ENCODE measurements around the gene SLC9C2. TPM values are rescaled to one million over a fixed set of nuclear protein-coding genes. Genes with fewer than 3 reads are reported as not detected.
A peak's percentile ranks its signal among the peaks of the same experiment; 100 is the strongest.

The SLC9C2 gene
- total and polyA plus RNA-seq, 7 experiments from 2014 or later, result not detected

- CTCF ChIA-PET, result no interaction called here
- H3K4me1 ChIP-seq (ENCODE audit: control insufficient read depth in 2 of 2, insufficient read depth in 2 of 2, low read length in 2 of 2), result peaks cover 5 to 8% of the 10 kb centered on the region in 2 donors
- intact Hi-C loops (cut with micrococcal nuclease), result no loop called here
- peak in 3 of 9 donors; percentile 6 to 19 (median 10) for DNase-seq
- POLR2A ChIA-PET, result interaction anchor here (0.6 kb wide), 1 partner anchor 329 kb away, joined by 3 read pairs; no protein-coding TSS in a partner anchor
- H3K4me1 Mint-ChIP-seq, result peaks cover 10 to 42% (median 34%) of the 10 kb centered on the region in 7 donors
- peaks cover 0 to 5% (median 0%) of the 10 kb centered on the region in 5 donors for H3K36me3 Mint-ChIP-seq
- H3K27me3 Mint-ChIP-seq, result peaks cover 0 to 5% (median 0%) of the 10 kb centered on the region in 5 donors
- ATAC-seq, result no peak
- no peak overlapping the region for H3K27ac ChIP-seq (ENCODE audit: low read depth, low read length)
- H3K36me3 ChIP-seq (ENCODE audit: control insufficient read depth in 2 of 3, insufficient read depth in 3 of 3, low read length in 3 of 3), result no peaks in the 10 kb centered on the region
- no peaks in the 10 kb centered on the region for H3K9me3 ChIP-seq (ENCODE audit: control insufficient read depth in 2 of 3, low read length in 3 of 3)
- peak overlapping the region in 9 of 10 donors; percentile 9 to 86 (median 67) for H3K4me3 Mint-ChIP-seq
- peak overlapping the region in 8 of 9 donors; percentile 12 to 83 (median 34) for H3K27ac Mint-ChIP-seq
- H3K27me3 ChIP-seq (ENCODE audit: control insufficient read depth in 2 of 2, insufficient read depth in 2 of 2, low read length in 2 of 2), result no peaks in the 10 kb centered on the region
- peak overlapping the region; percentile 25 for H3K4me3 ChIP-seq (ENCODE audit: low read length)
- H3K9me3 Mint-ChIP-seq, result no peaks in the 10 kb centered on the region
These were observed 70.6 kb downstream of the SLC9C2 start for GRCh38 chr1:173532237-173532636.

DNA sequence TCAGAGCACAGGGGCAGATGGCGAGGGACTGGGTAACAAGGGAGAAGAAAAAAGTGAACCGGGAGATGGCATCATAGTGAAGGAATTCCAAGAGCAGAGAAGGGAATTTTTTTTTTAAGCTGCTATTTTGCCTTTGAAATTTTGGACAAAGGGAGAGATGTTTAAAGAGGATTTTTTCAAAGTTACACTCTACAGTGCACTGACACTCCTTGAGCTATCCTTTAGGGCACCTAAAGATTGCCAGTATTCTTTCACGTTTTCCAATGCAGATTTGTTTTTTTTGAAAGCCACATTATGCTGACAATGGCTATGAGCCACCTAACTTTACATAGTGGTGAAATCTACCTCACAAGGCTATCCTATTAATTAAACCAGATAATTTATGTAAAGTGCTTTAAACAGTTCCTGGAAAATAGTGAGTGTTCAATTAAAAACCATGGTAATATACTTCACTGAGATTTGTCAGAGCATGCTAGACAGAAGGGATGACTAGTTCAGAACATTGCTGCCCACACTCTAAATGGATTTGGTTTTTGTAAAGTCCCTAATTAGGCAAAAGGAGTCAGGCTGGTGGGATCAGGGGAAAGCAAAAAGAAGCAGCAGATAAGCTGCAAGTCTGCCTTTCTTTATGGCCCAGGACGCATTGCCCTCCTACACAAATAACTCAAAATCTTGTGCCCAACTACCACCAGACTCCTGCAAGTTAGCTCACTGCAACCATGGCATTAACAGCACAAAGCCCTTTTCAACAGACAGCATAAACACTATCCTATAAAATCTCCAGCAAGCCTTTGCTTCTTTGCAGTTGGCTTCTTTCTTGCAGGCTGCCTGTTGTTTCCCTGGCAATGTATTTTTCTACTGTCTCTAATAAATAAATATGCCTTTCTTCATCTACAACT, 71.8 kb downstream of the SLC9C2 start:
- intact Hi-C loops (cut with micrococcal nuclease), result no loop called here
- Mint-ChIP-seq H3K27me3 (peaks cover 0 to 5% (median 0%) of the 10 kb centered on the region in 5 donors), H3K9me3 (no peaks in the 10 kb centered on the region), H3K4me1 (peaks cover 10 to 49% (median 34%) of the 10 kb centered on the region in 7 donors), H3K27ac (no peak overlapping the region), H3K36me3 (peaks cover 0 to 5% (median 0%) of the 10 kb centered on the region in 5 donors), H3K4me3 (peak overlapping the region in 1 of 10 donors; percentile 15)
- Histone ChIP-seq H3K27ac (ENCODE audit: low read depth, low read length) (no peak overlapping the region), H3K36me3 (ENCODE audit: control insufficient read depth in 2 of 3, insufficient read depth in 3 of 3, low read length in 3 of 3) (no peaks in the 10 kb centered on the region), H3K9me3 (ENCODE audit: control insufficient read depth in 2 of 3, low read length in 3 of 3) (no peaks in the 10 kb centered on the region), H3K4me3 (ENCODE audit: low read length) (no peak overlapping the region), H3K4me1 (ENCODE audit: control insufficient read depth in 2 of 2, insufficient read depth in 2 of 2, low read length in 2 of 2) (peaks cover 5 to 8% of the 10 kb centered on the region in 2 donors), H3K27me3 (ENCODE audit: control insufficient read depth in 2 of 2, insufficient read depth in 2 of 2, low read length in 2 of 2) (no peaks in the 10 kb centered on the region)
- POLR2A ChIA-PET, result interaction anchor here (0.7 to 1.6 kb wide), 2 partner anchors 9 to 20 kb away, joined by 3 to 4 read pairs; no protein-coding TSS in a partner anchor
- DNase-seq (no peak), ATAC-seq (no peak)
- CTCF ChIA-PET, result interaction anchor here (0.5 to 0.7 kb wide), 2 partner anchors 295 to 512 kb away, joined by 3 read pairs; no protein-coding TSS in a partner anchor

GRCh38 chr1:173529106-173529505, 73.8 kb downstream of the SLC9C2 start:
- H3K27me3 Mint-ChIP-seq, result peaks cover 0 to 2% (median 0%) of the 10 kb centered on the region in 5 donors
- Histone ChIP-seq H3K4me3 (ENCODE audit: low read length) (no peak overlapping the region), H3K27ac (ENCODE audit: low read depth, low read length) (no peak overlapping the region), H3K27me3 (ENCODE audit: control insufficient read depth in 2 of 2, insufficient read depth in 2 of 2, low read length in 2 of 2) (no peaks in the 10 kb centered on the region), H3K4me1 (ENCODE audit: control insufficient read depth in 2 of 2, insufficient read depth in 2 of 2, low read length in 2 of 2) (peaks cover 5 to 8% of the 10 kb centered on the region in 2 donors), H3K9me3 (ENCODE audit: control insufficient read depth in 2 of 3, low read length in 3 of 3) (no peaks in the 10 kb centered on the region), H3K36me3 (ENCODE audit: control insufficient read depth in 2 of 3, insufficient read depth in 3 of 3, low read length in 3 of 3) (no peaks in the 10 kb centered on the region)
- ATAC-seq (no peak), DNase-seq (no peak)
- intact Hi-C loops (cut with micrococcal nuclease), result no loop called here
- ChIA-PET CTCF (no interaction called here), POLR2A (interaction anchor here (1.2 kb wide), 1 partner anchor 48 kb away, joined by 3 read pairs; no protein-coding TSS in a partner anchor)
- peaks cover 0 to 5% (median 0%) of the 10 kb centered on the region in 5 donors for H3K36me3 Mint-ChIP-seq
- H3K9me3 Mint-ChIP-seq, result no peaks in the 10 kb centered on the region
- H3K4me3 Mint-ChIP-seq, result peak overlapping the region in 1 of 10 donors; percentile 3
- H3K4me1 Mint-ChIP-seq, result peaks cover 10 to 51% (median 34%) of the 10 kb centered on the region in 7 donors
- peak overlapping the region in 6 of 9 donors; percentile 0 to 71 (median 29) for H3K27ac Mint-ChIP-seq

GRCh38 chr1:173527151-173527826, 75.6 kb downstream of the SLC9C2 start:
- Histone ChIP-seq H3K27ac (ENCODE audit: low read depth, low read length) (no peak overlapping the region), H3K4me1 (ENCODE audit: control insufficient read depth in 2 of 2, insufficient read depth in 2 of 2, low read length in 2 of 2) (peaks cover 0 to 4% of the 10 kb centered on the region in 2 donors), H3K36me3 (ENCODE audit: control insufficient read depth in 2 of 3, insufficient read depth in 3 of 3, low read length in 3 of 3) (no peaks in the 10 kb centered on the region), H3K27me3 (ENCODE audit: control insufficient read depth in 2 of 2, insufficient read depth in 2 of 2, low read length in 2 of 2) (no peaks in the 10 kb centered on the region), H3K9me3 (ENCODE audit: control insufficient read depth in 2 of 3, low read length in 3 of 3) (no peaks in the 10 kb centered on the region), H3K4me3 (ENCODE audit: low read length) (no peak overlapping the region)
- Mint-ChIP-seq H3K4me1 (peaks cover 7 to 44% (median 27%) of the 10 kb centered on the region in 7 donors), H3K27me3 (peaks cover 0 to 2% (median 0%) of the 10 kb centered on the region in 5 donors), H3K27ac (no peak overlapping the region), H3K36me3 (peaks cover 0 to 5% (median 0%) of the 10 kb centered on the region in 5 donors), H3K4me3 (no peak overlapping the region), H3K9me3 (no peaks in the 10 kb centered on the region)
- no peak for DNase-seq
- intact Hi-C loops (cut with micrococcal nuclease), result no loop called here
- CTCF ChIA-PET, result no interaction called here
- POLR2A ChIA-PET, result no interaction called here
- no peak for ATAC-seq

- no peak overlapping the region for H3K4me3 Mint-ChIP-seq
- intact Hi-C loops (cut with micrococcal nuclease), result no loop called here
- no peaks in the 10 kb centered on the region for H3K9me3 Mint-ChIP-seq
- Histone ChIP-seq H3K4me3 (ENCODE audit: low read length) (no peak overlapping the region), H3K4me1 (ENCODE audit: control insufficient read depth in 2 of 2, insufficient read depth in 2 of 2, low read length in 2 of 2) (peaks cover 0 to 4% of the 10 kb centered on the region in 2 donors), H3K27me3 (ENCODE audit: control insufficient read depth in 2 of 2, insufficient read depth in 2 of 2, low read length in 2 of 2) (no peaks in the 10 kb centered on the region), H3K36me3 (ENCODE audit: control insufficient read depth in 2 of 3, insufficient read depth in 3 of 3, low read length in 3 of 3) (no peaks in the 10 kb centered on the region), H3K27ac (ENCODE audit: low read depth, low read length) (no peak overlapping the region), H3K9me3 (ENCODE audit: control insufficient read depth in 2 of 3, low read length in 3 of 3) (no peaks in the 10 kb centered on the region)
- ATAC-seq (no peak), DNase-seq (no peak)
- peaks cover 0 to 2% (median 0%) of the 10 kb centered on the region in 5 donors for H3K27me3 Mint-ChIP-seq
- CTCF ChIA-PET, result no interaction called here
- POLR2A ChIA-PET, result no interaction called here
- H3K27ac Mint-ChIP-seq, result no peak overlapping the region
- peaks cover 2 to 37% (median 17%) of the 10 kb centered on the region in 7 donors for H3K4me1 Mint-ChIP-seq
- peaks cover 0 to 2% (median 0%) of the 10 kb centered on the region in 5 donors for H3K36me3 Mint-ChIP-seq
These were observed 76.9 kb downstream of the SLC9C2 start for GRCh38 chr1:173525926-173526325.

GRCh38 chr1:173523329-173523728, 79.5 kb downstream of the SLC9C2 start:
- no peak overlapping the region for H3K4me3 ChIP-seq (ENCODE audit: low read length)
- CTCF ChIA-PET, result no interaction called here
- intact Hi-C loops (cut with micrococcal nuclease), result no loop called here

More at GRCh38 chr1:173523329-173523728, 79.5 kb downstream of the SLC9C2 start:
- no peaks in the 10 kb centered on the region for H3K36me3 Mint-ChIP-seq
- Histone ChIP-seq H3K36me3 (ENCODE audit: control insufficient read depth in 2 of 3, insufficient read depth in 3 of 3, low read length in 3 of 3) (no peaks in the 10 kb centered on the region), H3K9me3 (ENCODE audit: control insufficient read depth in 2 of 3, low read length in 3 of 3) (no peaks in the 10 kb centered on the region), H3K27ac (ENCODE audit: low read depth, low read length) (no peak overlapping the region), H3K4me1 (ENCODE audit: control insufficient read depth in 2 of 2, insufficient read depth in 2 of 2, low read length in 2 of 2) (peaks cover 0 to 9% of the 10 kb centered on the region in 2 donors), H3K27me3 (ENCODE audit: control insufficient read depth in 2 of 2, insufficient read depth in 2 of 2, low read length in 2 of 2) (no peaks in the 10 kb centered on the region)
- H3K9me3 Mint-ChIP-seq, result no peaks in the 10 kb centered on the region
- ATAC-seq, result no peak
- no peak for DNase-seq
- H3K4me1 Mint-ChIP-seq, result peaks cover under 1 to 20% (median 7%) of the 10 kb centered on the region in 7 donors
- H3K27me3 Mint-ChIP-seq, result peaks cover 0 to 3% (median 0%) of the 10 kb centered on the region in 5 donors
- no peak overlapping the region for H3K27ac Mint-ChIP-seq
- POLR2A ChIA-PET, result no interaction called here
- H3K4me3 Mint-ChIP-seq, result no peak overlapping the region
